SK-N-SH (cell line): ENCODE data around the gene NTHL1.

Experiments
- RFX5 ChIP-seq: IDR thresholded peaks from 2 replicates; pipeline ENCODE4 v1.6.1; 2012; ENCODE audit warnings: mild to moderate bottlenecking, improper control_type of control experiment, low read length
- TF ChIP-seq, protein P1 (sequence below): fragments of 200-600 bp; sonication (generic); IDR thresholded peaks from 2 replicates; pipeline ENCODE4 v1.6.1; 2017; ENCODE audit warnings: antibody characterized with exemption, mild to moderate bottlenecking, moderate library complexity
- TF ChIP-seq, protein P2 (sequence below): IDR thresholded peaks from 2 replicates; pipeline ENCODE4 v1.4.0; 2012; ENCODE audit warnings: low read depth
- TF ChIP-seq, protein P3 (sequence below): IDR thresholded peaks from 2 replicates; pipeline ENCODE4 v1.6.1; 2012; ENCODE audit warnings: mild to moderate bottlenecking, low read depth, low read length, moderate library complexity

DNA sequence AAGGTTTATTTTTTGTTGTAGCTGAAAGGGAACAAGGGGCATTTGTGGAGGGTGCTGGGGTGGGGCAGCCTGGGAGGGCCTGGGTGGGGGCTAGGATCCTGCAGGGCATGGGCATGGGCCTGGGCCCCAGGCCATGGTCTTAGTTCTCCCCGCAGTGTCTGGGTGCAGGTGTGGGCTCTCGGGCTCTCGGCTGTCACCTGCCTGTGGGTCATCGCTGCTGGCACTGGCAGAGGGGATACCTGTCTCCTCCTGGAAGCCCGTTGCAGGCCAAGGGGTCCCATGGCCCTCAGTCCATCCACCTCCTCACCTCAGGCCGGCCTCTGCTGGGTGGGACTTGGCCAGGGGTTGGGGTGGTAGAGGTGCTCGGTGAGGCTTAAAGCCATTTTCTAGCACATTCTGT, 30.5 kb upstream of the NTHL1 start:
- no peak for TF ChIP-seq RFX5
- TF ChIP-seq, protein P1, sequence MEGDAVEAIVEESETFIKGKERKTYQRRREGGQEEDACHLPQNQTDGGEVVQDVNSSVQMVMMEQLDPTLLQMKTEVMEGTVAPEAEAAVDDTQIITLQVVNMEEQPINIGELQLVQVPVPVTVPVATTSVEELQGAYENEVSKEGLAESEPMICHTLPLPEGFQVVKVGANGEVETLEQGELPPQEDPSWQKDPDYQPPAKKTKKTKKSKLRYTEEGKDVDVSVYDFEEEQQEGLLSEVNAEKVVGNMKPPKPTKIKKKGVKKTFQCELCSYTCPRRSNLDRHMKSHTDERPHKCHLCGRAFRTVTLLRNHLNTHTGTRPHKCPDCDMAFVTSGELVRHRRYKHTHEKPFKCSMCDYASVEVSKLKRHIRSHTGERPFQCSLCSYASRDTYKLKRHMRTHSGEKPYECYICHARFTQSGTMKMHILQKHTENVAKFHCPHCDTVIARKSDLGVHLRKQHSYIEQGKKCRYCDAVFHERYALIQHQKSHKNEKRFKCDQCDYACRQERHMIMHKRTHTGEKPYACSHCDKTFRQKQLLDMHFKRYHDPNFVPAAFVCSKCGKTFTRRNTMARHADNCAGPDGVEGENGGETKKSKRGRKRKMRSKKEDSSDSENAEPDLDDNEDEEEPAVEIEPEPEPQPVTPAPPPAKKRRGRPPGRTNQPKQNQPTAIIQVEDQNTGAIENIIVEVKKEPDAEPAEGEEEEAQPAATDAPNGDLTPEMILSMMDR = no peak
- TF ChIP-seq, protein P2, sequence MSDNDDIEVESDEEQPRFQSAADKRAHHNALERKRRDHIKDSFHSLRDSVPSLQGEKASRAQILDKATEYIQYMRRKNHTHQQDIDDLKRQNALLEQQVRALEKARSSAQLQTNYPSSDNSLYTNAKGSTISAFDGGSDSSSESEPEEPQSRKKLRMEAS = no peak
- TF ChIP-seq, protein P3, sequence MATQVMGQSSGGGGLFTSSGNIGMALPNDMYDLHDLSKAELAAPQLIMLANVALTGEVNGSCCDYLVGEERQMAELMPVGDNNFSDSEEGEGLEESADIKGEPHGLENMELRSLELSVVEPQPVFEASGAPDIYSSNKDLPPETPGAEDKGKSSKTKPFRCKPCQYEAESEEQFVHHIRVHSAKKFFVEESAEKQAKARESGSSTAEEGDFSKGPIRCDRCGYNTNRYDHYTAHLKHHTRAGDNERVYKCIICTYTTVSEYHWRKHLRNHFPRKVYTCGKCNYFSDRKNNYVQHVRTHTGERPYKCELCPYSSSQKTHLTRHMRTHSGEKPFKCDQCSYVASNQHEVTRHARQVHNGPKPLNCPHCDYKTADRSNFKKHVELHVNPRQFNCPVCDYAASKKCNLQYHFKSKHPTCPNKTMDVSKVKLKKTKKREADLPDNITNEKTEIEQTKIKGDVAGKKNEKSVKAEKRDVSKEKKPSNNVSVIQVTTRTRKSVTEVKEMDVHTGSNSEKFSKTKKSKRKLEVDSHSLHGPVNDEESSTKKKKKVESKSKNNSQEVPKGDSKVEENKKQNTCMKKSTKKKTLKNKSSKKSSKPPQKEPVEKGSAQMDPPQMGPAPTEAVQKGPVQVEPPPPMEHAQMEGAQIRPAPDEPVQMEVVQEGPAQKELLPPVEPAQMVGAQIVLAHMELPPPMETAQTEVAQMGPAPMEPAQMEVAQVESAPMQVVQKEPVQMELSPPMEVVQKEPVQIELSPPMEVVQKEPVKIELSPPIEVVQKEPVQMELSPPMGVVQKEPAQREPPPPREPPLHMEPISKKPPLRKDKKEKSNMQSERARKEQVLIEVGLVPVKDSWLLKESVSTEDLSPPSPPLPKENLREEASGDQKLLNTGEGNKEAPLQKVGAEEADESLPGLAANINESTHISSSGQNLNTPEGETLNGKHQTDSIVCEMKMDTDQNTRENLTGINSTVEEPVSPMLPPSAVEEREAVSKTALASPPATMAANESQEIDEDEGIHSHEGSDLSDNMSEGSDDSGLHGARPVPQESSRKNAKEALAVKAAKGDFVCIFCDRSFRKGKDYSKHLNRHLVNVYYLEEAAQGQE = no peak
